ENCODE results near the gene SGCD.

DNA sequence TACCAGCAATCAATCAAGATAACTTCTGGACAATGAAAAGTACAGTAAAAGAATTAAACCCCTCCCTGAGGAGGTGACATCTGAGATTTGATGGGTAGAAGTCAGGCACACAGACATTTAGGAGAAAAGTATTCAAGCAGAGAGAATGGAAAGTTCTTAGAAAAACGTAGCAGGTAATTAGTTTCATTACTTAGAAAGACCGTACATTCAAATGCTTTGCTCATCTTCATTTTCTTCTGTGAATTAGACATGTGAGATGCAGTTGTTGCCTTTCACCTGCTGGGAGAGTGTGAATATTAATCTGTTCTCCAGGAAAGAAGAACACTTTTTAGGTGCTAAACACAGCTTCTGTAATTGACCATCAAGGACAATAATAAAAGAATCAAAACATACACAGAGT lies 451.8 kb downstream of the SGCD start:
- TF ChIP-seq, protein P1, sequence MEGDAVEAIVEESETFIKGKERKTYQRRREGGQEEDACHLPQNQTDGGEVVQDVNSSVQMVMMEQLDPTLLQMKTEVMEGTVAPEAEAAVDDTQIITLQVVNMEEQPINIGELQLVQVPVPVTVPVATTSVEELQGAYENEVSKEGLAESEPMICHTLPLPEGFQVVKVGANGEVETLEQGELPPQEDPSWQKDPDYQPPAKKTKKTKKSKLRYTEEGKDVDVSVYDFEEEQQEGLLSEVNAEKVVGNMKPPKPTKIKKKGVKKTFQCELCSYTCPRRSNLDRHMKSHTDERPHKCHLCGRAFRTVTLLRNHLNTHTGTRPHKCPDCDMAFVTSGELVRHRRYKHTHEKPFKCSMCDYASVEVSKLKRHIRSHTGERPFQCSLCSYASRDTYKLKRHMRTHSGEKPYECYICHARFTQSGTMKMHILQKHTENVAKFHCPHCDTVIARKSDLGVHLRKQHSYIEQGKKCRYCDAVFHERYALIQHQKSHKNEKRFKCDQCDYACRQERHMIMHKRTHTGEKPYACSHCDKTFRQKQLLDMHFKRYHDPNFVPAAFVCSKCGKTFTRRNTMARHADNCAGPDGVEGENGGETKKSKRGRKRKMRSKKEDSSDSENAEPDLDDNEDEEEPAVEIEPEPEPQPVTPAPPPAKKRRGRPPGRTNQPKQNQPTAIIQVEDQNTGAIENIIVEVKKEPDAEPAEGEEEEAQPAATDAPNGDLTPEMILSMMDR (IDR thresholded peaks at IDR 0.05) = no peak
- TF ChIP-seq POLR2AphosphoS5 (IDR thresholded peaks at IDR 0.05) = no peak
